ENCODE measurements around the gene NOG.

Gene NOG

DNA sequence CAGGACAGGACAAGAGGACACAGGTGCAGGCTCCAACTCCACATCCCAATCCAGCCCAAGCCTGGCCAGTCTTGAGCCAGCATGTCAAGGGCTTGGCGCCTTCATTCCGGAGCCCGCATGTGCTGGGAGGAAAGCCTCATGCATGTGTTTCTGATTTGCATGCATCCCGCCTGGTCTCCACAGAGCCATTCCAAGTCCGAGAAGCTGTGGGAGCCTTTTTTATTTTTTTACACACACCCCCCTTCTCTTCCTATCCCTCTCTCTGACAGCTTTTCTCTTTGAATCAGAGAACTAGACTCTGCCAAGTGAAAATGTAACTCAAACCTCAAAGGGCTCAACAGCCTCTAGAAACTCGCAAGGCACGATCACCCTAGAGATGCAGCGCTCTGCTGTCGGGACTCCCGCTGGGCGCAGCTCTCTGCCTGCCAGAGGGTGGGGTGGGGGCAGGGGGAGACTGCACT, 45.1 kb downstream of the NOG start:
- no peak for FAIRE-seq

DNA sequence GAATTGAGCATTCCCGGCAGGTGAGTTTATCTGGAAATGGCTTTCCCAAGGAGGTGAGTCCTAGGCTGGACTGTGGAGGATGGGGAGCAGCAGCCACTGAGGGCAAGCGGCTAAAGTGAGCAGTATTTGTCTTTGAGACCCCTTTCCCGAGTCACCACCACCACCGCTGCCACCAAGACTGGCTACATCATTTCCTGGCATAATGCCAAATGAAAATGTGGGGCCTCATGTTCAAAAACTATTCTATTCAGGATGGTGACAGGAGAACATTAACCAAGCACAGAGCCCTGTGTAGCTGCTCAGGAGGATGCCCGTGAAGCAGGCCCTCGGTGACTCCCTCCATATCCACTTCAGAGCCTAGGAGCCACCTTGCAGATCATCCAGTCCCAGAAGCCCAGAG, 46.0 kb downstream of the NOG start:
- no peak for FAIRE-seq

DNA sequence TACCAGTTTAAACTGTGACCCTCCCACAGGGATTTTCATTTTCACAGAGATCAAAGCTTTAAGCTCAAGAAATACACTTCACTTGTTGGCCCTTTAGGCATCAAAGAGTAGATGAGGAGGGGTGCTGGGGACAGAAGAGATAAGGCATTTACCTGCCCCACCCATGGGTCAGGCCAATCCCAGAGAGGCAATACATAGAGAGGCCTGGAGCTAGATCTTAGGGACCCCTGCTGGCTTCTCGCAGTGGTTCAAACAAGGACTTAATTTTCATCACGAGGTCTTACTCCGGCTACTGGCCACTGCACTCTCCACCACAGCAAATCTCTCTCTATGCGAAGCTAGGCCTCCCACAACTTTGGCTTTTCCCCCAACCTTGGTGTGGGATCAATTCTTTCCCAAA, 46.6 kb downstream of the NOG start:
- no peak for FAIRE-seq

DNA sequence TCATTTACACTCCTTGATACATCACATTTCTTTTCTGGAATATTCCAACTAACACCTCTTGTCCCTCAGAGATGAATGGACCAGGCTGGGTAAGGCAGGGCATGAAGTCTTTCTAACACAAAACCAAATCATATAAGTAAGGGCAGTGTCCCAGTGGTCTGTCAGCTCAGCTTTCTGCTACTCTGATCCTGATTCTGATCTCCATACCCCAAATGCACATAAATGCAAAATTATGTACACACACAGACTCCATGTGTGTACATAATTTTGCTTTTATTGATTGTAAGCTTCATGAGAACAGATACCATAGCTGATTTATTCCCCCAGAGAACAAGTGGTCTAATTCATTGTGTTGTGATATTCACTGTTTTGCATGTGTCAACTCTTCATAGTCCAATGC, 47.9 kb downstream of the NOG start:
- no peak for FAIRE-seq

DNA sequence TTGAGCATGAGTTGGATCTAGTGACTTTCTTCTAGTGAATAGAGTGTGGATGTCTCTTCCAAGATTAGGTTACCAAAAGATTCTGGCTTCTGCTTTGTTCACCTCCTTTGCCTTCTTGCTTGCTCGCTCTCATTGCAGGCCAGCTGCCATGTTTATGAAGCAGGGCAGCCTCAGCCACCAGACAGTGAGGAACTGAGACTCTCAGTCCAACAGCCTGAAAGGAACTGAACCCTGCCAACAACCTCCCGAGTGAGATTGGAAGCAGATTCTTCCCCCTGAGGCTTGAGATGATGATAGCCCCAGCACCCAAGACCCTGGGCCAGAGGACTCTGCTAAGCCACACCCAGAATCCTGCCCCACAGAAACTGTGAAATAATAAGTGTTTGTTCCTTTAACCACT, 48.4 kb downstream of the NOG start:
- FAIRE-seq = no peak

DNA sequence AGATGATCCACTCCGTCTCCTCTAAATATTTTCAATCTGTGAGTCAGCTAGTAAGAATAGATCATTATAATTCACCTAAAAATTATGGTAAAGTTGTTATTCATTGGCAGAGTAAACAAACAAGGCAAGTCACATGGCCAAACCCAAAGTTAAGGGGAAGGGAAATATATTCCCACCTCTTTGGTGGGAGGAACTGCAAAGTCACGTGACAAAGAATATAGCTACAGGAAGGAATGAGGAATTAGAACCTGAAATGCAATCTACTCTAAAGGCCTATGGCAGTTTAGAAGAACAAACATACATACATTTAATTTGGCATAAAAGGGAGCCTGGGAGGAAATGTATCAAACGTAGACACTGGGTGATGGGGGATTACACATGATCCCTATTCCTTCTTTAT, 48.9 kb downstream of the NOG start:
- FAIRE-seq = no peak

All from TTC549 (cell line).